Panc1 (cell line): ENCODE data around the gene TMA16. TPM values are rescaled to one million over a fixed set of nuclear protein-coding genes. Genes with fewer than 3 reads are reported as not detected.

Experiments used
- ATAC-seq: fragments of 200-7000 bp; cut with Tn5 transposase; 2 replicates; pipeline ENCODE4 v1.9.1; 2020; ENCODE audit warnings: mild to moderate bottlenecking, moderate library complexity
- BruUV-seq: library from RNA; stranded (reverse); fragments of 400-500 nt; replicated peaks from 2 replicates; lab custom pipeline; 2021; lab: Mats Ljungman, UMichigan
- CTCF ChIA-PET: fragments of 300-600 bp; sonication (Branson Sonifier 250); formaldehyde crosslinking; loops from one replicate; lab custom pipeline; 2022; ENCODE audit warnings: antibody characterized with exemption; lab: Charles Lee
- POLR2A ChIA-PET: fragments of 300-600 bp; sonication (Branson Sonifier 250); formaldehyde crosslinking; loops from one replicate; lab custom pipeline; 2022; ENCODE audit warnings: antibody characterized with exemption; lab: Charles Lee
- DNase-seq: peaks from one replicate; pipeline ENCODE4 v3.0.0-alpha.2; 2010; ENCODE audit warnings: low read depth, low spot score
- H3K27ac ChIP-seq: 2 replicates; pipeline ENCODE4 v1.5.1; 2011; ENCODE audit warnings: mild to moderate bottlenecking, low read length, inconsistent platforms
- H3K27me3 ChIP-seq: fragments of 200-500 bp; sonication (Bioruptor generic); 2 replicates; pipeline ENCODE4 v1.6.0; 2014; ENCODE audit warnings: low read length, inconsistent platforms; ENCODE audit not compliant: control insufficient read depth, insufficient read depth
- H3K36me3 ChIP-seq: fragments of 200-500 bp; sonication (Bioruptor generic); 2 replicates; pipeline ENCODE4 v1.5.1; 2014; ENCODE audit warnings: inconsistent platforms, mild to moderate bottlenecking, low read length, moderate library complexity; ENCODE audit not compliant: control insufficient read depth, insufficient read depth
- H3K4me1 ChIP-seq: 2 replicates; pipeline ENCODE4 v1.5.1; 2011; ENCODE audit warnings: inconsistent platforms, mild to moderate bottlenecking, low read length, moderate library complexity; ENCODE audit not compliant: control insufficient read depth, insufficient read depth
- H3K4me3 ChIP-seq, 2 experiments: 2 replicates each; pipeline ENCODE4 v1.5.1; 2011 to 2012; ENCODE audit warnings: low read depth in 2 of 2, low read length in 2 of 2, mild to moderate bottlenecking in 2 of 2, inconsistent platforms in 1 of 2, moderate library complexity in 1 of 2
- H3K9me3 ChIP-seq: fragments of 200-500 bp; sonication (Bioruptor generic); 2 replicates; pipeline ENCODE4 v1.5.1; 2014; ENCODE audit warnings: low read depth, mild to moderate bottlenecking, inconsistent platforms, low read length, moderate library complexity; ENCODE audit not compliant: control insufficient read depth, insufficient read depth
- POLR2AphosphoS5 ChIP-seq: IDR thresholded peaks from 2 replicates; pipeline ENCODE4 v1.6.1; 2012; ENCODE audit warnings: mild to moderate bottlenecking, low read depth, low read length, moderate library complexity
- REST ChIP-seq, 2 experiments: IDR thresholded peaks; 2 replicates each; pipeline ENCODE4 v1.6.1; 2011 to 2012; ENCODE audit warnings: low read depth in 2 of 2, control low read depth in 1 of 2, low read length in 1 of 2, mild to moderate bottlenecking in 1 of 2, moderate library complexity in 1 of 2; ENCODE audit not compliant: insufficient read depth in 1 of 2
- SIN3A ChIP-seq: IDR thresholded peaks from 2 replicates; pipeline ENCODE4 v1.6.1; 2012; ENCODE audit warnings: low read depth, mild to moderate bottlenecking, low read length, moderate library complexity, borderline replicate concordance; ENCODE audit not compliant: insufficient read depth
- TCF7L2 ChIP-seq: IDR thresholded peaks from 2 replicates; pipeline ENCODE4 v1.6.1; 2011; ENCODE audit warnings: mild to moderate bottlenecking, low read depth, low read length, inconsistent platforms
- in situ Hi-C: cut with HindIII; loops from 2 replicates; pipeline ENCODE4 v1.10.0; 2016; ENCODE audit warnings: low sequenced_read_pairs, low pct_unique_long_range_greater_than_20kb
- intact Hi-C: fragments of 100-400 bp; cut with micrococcal nuclease; formaldehyde crosslinking; loops from one replicate; pipeline ENCODE4 v1.10.0; 2022; ENCODE audit not compliant: unreplicated experiment
- total RNA-seq: library from RNA; stranded (reverse); gene quantifications from one replicate; pipeline ENCODE4 v1.2.1, GENCODE V29; 2021; ENCODE audit not compliant: unreplicated experiment
- TF ChIP-seq, protein P1 (sequence below): fragments of 450-650 bp; IDR thresholded peaks from 2 replicates; pipeline ENCODE4 v1.5.1; 2017; ENCODE audit warnings: mild to moderate bottlenecking

Gene TMA16
- total RNA-seq, 1 experiment from 2014 or later, result 26.9 TPM

DNA sequence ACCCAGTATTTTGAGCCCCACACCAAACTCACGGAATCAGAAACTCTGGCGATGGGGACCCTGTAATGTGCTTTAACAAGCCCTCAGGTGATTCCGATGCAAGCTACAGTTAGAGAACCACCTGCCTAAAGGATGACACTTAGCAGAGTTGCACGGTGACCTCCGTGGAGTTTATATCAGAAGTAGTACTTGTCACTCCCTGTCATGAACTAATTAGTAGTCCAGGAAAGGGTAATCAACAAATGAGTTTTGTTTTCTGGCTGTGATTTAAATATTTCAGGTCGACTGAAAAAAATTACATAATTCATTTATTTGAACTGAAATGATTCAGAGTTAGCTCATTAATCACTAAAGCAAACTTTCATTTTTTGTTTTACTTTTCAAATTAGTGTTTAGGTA is 56.4 kb downstream of the TMA16 start:
- CTCF ChIA-PET, result interaction anchor here (0.7 to 0.9 kb wide), 2 partner anchors 56 to 313 kb away, joined by 7 to 9 read pairs; partner anchors contain the start of gene TMA16
- Histone ChIP-seq H3K27me3 (no peaks in the 10 kb centered on the region), H3K4me3 (no peak overlapping the region), H3K9me3 (no peaks in the 10 kb centered on the region), H3K27ac (no peak overlapping the region), H3K4me1 (0 out of 2 replicates have a peak, but pooled peaks cover 3% of the 10 kb centered on the region), H3K36me3 (no peaks in the 10 kb centered on the region)
- DNase-seq, result no peak
- in situ Hi-C loops, result no loop called here
- intact Hi-C loops, result loop anchor here (5.0 kb wide), 2 partner anchors 461 to 1196 kb away; no protein-coding TSS in a partner anchor
- POLR2A ChIA-PET, result no interaction called here
- TF ChIP-seq, protein P1, sequence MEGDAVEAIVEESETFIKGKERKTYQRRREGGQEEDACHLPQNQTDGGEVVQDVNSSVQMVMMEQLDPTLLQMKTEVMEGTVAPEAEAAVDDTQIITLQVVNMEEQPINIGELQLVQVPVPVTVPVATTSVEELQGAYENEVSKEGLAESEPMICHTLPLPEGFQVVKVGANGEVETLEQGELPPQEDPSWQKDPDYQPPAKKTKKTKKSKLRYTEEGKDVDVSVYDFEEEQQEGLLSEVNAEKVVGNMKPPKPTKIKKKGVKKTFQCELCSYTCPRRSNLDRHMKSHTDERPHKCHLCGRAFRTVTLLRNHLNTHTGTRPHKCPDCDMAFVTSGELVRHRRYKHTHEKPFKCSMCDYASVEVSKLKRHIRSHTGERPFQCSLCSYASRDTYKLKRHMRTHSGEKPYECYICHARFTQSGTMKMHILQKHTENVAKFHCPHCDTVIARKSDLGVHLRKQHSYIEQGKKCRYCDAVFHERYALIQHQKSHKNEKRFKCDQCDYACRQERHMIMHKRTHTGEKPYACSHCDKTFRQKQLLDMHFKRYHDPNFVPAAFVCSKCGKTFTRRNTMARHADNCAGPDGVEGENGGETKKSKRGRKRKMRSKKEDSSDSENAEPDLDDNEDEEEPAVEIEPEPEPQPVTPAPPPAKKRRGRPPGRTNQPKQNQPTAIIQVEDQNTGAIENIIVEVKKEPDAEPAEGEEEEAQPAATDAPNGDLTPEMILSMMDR, result no peak
- TF ChIP-seq POLR2AphosphoS5, result no peak
- no peak for TF ChIP-seq SIN3A
- TF ChIP-seq REST (IDR thresholded peaks at IDR 0.05; ENCODE audit: insufficient read depth in 1 of 2, low read depth in 2 of 2, low read length in 1 of 2), result no peak
- TF ChIP-seq TCF7L2, result no peak
- ATAC-seq, result no peak
- BruUV-seq, result no TSS peak

DNA sequence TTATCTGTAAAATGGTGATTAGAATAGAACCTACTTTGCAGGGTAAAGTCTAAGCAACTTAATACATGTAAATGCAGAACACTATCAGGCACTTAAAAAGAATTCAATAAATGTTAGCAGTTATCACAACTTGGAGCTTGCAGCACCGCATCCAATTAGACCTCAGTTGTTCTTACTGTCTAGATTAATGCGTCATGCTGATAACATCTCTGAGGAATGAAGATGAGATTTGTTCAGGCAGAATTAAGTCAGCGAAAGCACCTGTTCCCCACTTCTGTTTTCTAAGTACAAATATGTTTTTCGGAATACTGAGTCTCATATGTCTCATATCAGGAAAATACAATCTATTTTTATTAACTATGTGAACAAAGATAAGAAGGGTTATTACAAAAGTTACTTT is 58.7 kb downstream of the TMA16 start:
- no peaks in the 10 kb centered on the region for H3K36me3 ChIP-seq
- CTCF ChIA-PET, result no interaction called here
- H3K4me1 ChIP-seq, result 0 out of 2 replicates have a peak, but pooled peaks cover 3% of the 10 kb centered on the region
- DNase-seq, result no peak
- H3K27ac ChIP-seq, result no peak overlapping the region
- TF ChIP-seq TCF7L2, result no peak
- TF ChIP-seq, protein P1, result no peak
- TF ChIP-seq SIN3A, result no peak
- TF ChIP-seq POLR2AphosphoS5, result no peak
- TF ChIP-seq REST (IDR thresholded peaks at IDR 0.05; ENCODE audit: insufficient read depth in 1 of 2, low read depth in 2 of 2, low read length in 1 of 2), result no peak
- BruUV-seq, result no TSS peak
- no peaks in the 10 kb centered on the region for H3K27me3 ChIP-seq
- POLR2A ChIA-PET, result no interaction called here
- intact Hi-C loops (loop anchor here (5.0 kb wide), 2 partner anchors 459 to 1194 kb away; no protein-coding TSS in a partner anchor), in situ Hi-C loops (no loop called here)
- H3K4me3 ChIP-seq, result no peak overlapping the region
- H3K9me3 ChIP-seq, result no peaks in the 10 kb centered on the region
- ATAC-seq, result no peak
